Hippocampal formation (tissue), 2 donors: ENCODE data around the gene PAFAH1B2.
"Not testable (repeated sequence)": the region's sequence is repeated elsewhere in the genome, so short reads cannot be mapped to it uniquely, and the experiment has no call there.

Experiments used
- DNase-seq, 2 donors: peaks; one replicate each; lab custom pipeline; 2025; lab: John Stamatoyannopoulos, UW

PAFAH1B2 gene, protein sequence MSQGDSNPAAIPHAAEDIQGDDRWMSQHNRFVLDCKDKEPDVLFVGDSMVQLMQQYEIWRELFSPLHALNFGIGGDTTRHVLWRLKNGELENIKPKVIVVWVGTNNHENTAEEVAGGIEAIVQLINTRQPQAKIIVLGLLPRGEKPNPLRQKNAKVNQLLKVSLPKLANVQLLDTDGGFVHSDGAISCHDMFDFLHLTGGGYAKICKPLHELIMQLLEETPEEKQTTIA

DNA sequence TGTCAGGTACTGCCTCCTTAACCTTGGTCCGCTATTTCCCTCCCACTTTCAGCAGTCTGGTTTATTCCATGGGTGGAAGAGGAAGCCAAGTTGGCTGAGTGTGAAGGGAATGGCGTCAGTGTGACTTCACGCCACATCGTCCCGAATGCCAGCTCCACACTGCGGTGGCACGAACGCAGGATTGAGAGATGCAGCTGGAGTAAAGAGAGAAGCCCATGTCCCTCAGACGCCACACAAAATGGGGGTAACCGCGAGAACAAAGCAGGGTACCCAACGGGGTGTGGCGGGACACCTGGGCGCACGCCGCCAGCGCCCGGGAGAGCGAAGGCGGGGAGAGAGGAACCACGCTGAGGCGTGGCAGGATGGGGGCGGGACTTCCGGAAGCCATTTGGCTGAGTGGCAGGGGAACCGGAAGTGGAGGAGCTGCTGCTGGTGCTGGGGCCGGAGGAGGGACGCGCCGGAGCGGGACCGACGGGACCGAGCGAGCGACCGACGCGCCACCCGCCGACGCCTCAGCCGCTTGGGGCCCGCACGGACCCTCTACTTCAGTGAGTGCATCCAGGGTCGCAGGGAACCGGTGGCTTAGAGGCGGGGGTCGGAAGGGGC is at the start of gene PAFAH1B2:
Gene PAFAH1B2, plus strand, starts transcription at position 417 of the 606 bp plus-strand sequence. CDS start 8,161 bp downstream, outside the sequence.
- DNase-seq, result peak; percentile 91 to 95

DNA sequence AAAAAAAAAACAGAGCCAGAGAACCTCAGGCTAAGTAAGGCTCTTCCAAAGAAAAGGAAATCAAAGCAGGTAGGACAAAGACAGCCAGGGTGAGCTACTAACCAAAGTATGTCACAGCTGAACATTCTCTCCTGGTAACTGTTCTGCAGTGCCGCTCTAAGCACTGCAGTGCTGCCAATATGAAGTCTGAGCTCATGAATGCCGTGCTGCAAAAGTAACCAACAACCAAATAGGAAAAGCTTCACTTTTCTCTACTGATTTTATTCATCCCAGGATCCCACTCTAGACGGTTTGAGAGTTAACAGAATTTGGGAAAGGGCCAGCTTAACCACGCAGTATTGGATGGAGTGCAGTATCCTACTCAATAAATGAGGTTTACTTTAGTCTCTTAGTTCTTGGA is 49.3 kb upstream of the PAFAH1B2 start:
- peak in 1 of 2 donors; percentile 72 for DNase-seq

DNA sequence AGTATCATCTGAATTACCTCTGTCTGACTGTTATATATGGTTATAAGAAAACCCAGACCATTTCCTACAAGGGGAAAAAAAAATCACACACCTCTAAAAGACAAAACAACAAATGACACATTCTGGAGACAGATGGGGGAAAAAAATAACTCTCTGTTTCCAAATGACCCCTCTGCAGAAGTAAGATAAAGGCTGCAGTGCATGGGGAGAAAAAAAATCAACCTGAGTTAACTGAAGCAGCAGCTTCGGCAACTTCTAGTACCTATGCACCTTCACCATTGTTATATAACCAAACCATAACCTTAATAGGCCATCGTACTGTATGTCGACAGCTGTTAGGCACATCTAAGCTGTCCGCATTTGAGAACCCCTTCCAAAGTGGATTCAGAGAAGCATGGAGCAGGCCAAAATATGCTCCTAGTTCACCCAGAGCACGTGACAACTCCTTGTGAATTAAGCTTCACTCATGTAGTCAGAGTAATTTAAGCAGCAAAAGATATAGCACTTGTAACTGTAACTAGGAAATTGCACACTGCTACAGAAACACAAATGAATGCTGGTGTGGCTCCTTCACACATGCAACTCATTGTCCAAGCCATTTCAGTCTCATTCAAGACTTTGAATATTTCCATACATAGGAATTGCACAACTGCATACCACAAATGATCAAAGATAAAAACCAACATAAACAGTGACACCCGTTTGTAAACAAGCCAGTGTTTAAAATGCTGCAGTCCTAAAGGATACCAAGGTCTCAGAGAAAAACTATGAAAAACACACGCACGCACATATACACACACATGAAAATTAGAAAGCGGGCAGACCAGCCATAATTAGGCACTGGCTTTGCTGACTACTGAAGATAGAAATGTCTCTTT is 48.6 kb upstream of the PAFAH1B2 start:
- DNase-seq, result peak in 1 of 2 donors; percentile 51

DNA sequence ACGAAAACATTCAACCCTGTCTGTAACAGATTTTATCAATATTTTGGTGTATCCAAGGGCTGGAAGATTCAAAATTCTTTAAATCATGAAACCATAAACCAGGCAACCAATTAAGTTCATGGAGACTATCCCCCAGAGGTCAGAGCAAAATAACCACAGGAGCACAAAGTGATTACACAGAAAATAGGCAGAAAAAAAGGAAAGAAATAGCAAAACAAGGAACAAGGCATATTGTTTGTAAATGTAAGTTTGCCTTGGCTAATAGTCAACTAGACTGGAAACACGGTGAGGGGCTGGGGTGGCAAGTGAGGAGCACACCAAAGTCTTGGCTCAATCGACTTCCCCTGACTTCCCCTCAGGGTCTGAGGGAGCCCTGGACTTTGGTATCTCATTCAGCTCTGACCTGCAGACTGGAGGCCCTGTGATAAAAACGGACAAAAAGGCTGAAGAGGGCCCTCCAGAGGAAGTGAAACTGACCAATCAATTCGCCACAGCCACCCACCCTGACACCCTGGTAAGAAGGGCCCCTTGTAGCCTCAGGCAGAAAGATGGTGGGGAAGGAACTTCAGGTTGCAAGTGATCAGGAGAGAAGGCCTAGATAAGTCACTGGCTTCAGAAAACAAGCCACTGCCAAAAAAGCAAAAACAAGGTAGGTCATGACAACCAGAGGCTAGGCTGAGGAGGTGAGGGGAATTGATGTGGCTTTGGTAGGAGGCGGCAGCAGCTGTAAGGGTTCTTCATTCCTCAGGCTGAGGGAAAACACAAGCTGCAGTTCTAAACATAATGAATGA is 47.7 kb upstream of the PAFAH1B2 start:
- peak; percentile 69 to 79 for DNase-seq

DNA sequence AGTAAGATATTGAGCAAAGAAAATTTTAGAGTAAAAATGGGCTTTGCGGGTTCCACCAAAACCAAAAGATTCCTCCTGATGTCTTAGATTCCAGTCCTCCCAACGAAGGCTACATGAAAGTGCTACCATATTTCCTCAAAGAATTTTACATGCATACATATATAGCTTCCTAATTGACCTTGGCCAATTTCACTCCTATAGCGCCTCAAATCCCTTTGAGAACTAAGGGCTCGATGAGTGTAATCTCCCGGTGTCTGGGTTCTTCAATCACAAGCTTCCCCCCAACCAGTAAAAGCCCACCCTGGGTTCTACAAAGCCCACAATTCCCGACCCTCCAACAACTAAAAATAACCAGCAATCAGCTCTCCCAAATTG is 47.1 kb upstream of the PAFAH1B2 start:
- DNase-seq, result no peak

DNA sequence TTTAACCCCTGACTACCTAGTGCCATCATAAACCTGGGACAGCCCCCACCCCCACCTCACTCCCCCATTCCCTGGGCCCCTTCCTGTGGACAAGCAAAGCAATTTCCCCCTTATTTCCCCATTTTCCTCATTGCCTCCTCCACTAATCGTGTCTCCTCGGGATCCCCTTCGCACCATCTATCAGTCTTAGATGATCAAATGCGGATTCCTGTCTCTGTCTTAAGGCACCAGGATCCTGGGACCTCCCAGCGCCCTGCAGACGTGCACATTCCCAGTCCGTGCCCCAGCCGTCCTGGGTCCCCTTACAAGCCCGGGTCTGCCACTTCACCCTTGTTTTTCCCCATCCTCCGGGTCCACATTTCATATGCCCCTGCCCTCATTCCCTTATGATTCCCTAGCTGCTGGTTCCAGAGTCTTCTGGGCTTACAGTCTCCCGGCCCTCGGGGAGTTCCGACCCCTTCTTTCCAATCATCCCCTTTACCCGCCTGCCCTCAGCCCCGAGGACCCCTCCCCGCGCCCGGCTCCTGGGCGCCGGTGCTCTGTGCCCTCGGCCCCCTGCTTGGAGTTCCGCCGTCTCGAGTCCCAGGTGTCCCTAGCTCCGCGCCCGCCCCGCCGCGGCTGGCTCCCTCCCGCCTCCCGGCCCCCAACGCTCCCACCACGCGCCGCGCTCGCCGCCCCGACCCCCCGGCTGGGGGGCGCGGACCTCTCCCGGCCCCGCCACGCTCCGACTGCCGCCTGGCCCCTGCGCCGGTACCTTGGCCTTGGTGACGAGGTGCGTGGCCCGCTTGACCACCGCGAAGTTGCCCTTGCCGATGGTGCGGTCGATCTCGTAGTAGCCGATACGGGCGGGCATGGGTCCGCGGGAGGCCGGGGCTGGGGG is 46.5 kb upstream of the PAFAH1B2 start:
- peak in 1 of 2 donors; percentile 40 for DNase-seq

DNA sequence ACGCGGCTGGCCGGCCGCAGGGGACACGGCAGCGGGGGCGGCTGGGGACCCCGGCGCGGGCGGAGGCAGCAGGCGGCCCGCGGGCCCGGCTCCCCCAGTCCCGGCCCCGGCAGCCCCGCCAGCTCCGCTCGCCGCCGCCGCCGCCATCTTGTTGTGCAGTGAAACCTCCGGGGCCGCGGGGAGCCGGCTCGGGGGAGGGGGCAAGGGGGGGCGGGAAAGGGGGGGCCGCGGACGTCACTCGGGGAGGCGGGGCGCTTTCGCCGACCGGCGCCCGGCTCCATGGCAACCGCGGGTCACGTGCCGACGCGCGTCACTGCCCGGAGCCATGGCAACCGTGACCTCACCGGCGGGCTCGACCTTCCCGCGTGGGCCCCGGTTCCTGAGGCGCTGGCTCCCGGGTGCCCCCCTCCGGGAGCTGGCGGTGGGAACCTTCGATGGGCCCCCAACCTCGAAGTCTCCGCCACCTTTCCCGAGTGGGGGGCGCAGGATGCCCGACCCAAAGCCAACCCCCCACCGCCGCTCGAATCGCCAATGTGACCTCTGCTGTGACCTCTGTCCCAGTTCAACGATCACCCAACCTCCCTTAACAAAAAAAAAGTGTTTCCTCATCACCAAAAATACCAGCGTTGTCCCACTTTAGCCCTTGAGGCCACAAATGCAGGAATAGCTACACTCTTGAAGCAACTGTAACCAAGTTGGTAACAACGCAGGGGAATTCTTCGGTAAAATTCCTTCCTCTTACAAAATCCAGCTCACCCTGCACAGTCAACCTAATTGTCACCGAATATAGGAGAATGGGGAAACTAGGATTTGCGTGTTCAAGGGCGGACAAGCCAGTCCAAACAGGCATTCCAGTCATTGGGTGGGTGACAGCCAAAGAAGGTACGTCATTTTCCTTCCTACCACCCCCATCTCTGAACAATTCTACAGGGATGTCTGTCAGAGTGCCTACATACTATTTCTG is 45.5 kb upstream of the PAFAH1B2 start, which contains the start of gene SIK3:
Gene SIK3, minus strand, starts transcription at position 160 of the 964 bp plus-strand sequence. Its CDS starts 13 bp downstream, at position 147.
- DNase-seq, result peak; percentile 93 to 96

DNA sequence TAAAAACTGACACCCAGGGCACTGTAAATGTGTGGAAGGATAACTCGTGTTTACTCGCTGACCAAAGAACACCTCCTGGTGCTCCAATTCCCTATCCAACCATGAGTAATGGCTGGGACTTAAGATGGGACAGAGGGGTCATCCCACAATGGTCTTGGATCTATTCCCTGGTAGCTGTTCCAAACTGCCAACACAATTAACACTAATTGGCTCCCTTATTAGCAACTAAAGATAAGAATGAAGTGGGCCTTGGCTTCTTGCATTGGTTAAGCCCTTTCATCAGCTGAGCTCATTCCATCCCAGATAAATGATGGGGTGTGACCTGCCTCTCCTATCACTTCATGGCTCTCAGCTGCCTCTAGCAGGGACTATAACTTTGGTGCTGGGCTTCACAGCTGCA is 44.4 kb upstream of the PAFAH1B2 start:
- no peak for DNase-seq

DNA sequence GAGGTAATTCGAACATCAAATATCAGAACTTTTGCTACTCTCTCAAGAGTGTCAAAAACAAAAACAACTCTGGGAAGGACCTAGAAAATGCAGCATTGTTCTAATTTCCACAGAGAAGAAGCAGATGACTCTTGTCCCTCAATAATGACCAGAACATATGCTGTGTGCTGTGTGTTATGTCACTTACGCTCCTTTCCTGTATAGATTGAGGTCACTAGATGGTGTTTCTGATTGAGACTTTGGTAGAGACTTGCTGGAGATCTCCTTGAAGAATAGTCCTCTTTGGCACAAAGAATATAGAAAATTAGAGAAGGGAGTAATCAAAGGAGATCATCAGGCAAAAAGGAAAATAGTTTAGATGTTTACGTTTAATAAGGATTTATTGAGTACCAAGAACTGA is 43.5 kb upstream of the PAFAH1B2 start:
- DNase-seq, result no peak

DNA sequence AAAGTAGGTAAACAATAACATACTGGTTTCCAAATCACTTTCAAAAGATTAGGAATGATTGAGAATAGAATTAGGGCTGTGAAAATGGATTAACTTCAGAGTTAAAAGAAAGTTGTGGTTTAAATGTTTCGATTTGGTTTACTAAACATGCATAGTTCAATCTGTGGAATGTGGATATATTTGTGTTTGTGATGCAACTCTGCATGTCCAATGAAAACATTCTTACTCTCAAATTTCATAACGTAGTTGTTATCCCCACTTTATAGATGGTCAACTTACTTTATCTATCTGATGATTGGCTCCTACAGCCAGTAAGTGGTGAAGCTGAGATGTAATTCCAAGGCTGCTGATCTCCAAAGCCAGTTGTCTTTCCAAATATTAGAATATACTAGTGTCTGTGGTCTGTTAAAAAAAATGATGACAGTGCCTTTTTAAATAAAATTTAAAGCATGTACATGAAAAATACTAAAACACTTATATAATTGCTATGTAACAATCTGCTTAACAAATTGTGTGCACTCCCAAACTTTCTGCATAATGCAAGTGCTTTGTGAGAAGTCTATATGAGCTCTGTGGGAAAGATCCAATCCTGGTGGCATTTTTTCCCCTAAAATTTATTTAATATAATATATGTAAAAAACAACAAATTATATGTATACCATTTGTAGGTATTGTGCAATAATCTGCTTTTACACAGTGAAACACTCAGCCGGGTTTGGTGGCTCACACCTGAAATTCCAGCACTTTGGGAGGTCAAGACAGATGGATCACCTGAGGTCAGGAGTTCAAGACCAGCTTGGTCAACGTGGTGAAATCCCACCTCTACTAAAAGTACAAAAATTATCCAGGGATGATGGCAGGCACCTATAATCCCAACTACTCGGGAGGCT is 36.1 kb upstream of the PAFAH1B2 start:
- DNase-seq, result no peak

DNA sequence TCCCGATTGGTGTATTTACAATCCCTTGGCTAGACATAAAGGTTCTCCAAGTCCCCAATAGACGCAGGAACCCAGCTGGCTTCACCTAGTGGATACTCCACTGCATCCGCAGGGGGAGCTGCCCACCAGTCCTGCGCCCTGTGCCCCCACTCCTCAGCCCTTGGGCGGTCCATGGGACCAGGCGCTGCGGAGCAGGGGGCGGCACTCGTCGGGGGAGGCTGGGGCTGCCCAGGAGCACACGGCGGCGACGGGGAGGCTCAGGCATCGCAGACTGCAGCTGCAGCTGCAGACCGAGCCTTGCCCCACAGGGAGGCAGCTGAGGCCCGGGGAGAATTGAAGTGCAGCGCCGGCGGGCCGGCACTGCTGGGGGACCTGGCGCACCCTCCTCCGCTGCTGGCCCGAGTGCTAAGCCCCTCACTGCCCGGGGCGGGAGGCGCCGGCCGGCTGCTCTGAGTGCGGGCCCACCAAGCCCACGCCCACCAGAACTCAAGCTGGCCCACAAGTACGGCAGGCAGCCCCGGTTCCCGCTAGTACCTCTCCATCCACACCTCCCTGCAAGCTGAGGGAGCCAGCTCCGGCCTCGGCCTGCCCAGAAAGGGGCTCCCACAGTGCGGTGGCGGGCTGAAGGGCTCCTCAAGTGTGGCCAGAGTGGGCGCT is 33.7 kb upstream of the PAFAH1B2 start:
- no peak for DNase-seq

DNA sequence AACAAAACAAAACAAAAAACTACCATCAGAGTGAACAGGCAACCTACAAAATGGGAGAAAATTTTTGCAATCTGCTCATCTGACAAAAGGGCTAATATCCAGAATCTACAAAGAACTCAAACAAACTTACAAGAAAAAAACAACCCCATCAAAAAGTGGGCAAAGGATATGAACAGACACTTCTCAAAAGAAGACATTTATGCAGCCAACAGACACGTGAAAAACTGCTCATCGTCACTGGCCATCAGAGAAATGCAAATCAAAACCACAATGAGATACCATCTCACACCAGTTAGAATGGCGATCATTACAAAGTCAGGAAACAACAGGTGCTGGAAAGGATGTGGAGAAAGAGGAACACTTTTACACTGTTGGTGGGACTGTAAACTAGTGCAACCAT is 31.6 kb upstream of the PAFAH1B2 start:
- not testable (repeated sequence) for DNase-seq

DNA sequence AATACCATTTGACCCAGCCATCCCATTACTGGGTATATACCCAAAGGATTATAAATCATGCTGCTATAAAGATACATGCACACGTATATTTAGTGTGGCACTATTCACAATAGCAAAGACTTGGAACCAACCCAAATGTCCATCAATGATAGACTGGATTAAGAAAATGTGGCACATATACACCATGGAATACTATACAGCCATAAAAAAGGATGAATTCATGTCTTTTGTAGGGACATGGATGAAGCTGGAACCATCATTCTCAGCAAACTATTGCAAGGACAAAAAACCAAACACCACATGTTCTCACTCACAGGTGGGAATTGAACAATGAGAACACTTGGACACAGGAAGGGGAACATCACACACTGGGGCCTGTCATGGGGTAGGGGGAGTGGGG is 31.1 kb upstream of the PAFAH1B2 start:
- DNase-seq, result not testable (repeated sequence)

DNA sequence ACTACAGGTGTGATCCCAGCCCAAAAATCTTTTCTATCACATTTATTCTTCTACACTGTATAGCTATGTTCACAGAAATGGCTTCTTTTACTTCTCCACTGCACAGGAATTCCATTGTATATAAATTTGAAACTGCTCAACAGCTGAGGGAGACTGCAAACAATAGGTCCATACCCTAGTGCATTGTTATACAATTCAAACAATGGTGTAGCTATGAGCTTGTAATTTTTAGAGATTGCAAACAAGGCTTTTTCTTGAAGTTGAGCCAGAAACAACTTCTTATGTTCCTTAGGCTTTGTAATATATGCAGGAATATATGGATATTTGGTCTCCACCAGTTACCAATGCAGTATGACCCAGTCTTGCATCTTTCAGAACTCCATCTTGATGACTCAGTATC is 26.4 kb upstream of the PAFAH1B2 start:
- DNase-seq, result no peak

DNA sequence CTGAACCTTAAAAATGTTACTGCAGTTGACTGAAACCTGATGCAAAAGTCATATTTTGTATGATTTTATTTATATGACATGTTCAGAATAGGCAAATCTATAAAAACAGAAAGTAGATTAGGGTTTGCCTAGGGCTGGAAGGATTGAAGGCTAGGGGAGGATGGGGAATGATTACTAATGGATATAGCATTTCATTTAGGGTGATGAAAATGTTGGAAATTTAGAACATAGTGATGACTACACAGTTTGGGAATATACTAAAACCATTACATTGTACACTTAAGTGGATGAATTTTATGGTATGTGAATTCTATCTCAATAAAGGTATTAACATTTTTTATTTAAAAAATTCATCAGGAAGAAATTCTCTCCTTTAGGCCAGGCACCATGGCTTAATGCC is 22.9 kb upstream of the PAFAH1B2 start:
- DNase-seq, result no peak

DNA sequence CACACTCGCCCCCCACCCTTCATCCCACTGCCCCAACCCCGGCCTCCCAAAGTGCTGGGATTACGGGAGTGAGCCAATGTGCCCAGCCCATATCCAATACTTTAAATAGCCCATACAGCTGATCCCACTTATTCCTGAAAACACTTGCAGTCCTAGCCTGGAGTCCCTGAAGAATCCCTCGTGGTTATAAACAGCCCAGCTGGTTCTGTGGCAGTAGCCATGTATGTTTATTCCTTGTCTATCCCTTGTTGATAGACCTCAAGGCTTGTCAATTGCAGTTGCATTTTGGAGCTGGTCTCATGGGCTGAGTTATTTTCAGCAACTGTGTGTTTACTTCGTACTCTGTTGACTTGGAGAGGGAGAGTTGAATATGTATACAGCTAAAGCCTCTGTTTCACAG is 21.5 kb upstream of the PAFAH1B2 start:
- no peak for DNase-seq

DNA sequence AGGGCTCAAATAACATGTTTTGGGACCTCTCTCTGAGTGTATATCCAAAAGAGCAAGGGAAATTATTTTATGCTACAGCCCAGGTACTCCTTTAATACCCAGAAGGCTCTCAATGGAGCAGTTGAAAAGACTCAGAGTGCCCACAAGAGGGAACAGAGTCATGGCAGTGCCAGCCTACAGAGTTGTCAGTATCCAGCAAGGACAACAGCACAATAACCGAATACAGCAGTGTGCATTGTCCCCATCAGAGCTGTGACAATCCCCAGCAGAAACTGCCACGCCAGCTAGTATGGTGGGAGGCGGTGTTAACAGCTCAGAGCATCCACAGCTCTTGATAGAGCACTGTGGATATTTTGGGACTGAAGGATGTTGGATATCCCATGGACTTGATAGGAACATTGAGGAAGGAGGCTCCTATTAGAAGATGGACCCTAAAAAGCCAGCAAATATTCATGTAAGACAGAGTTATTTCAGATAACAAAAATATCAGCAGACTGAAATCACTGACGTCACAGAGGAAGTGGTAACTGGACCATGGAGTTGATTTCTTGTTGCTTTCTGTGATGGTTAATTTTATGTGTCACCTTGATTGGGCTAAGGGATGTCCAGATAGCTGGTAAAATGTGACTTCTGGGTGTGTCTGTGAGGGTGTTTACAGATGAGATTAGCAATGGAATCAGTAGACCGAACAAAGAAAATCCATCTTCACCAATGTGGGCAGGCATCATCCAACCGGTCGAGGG is 17.7 kb upstream of the PAFAH1B2 start:
- peak; percentile 74 to 92 for DNase-seq
